GM23248 (cell line): Measurements from ENCODE around the gene RNF169. TPM values are rescaled to one million over a fixed set of nuclear protein-coding genes. Genes with fewer than 3 reads are reported as not detected.

Experiments used
- DNase-seq: peaks from one replicate; pipeline ENCODE4 v3.0.0-alpha.2; 2015
- H2AFZ ChIP-seq: fragments of 200-600 bp; sonication (generic); 2 replicates; pipeline ENCODE4 v1.6.1; 2016; ENCODE audit warnings: antibody characterized with exemption
- H3F3A ChIP-seq: fragments of 200-600 bp; sonication (generic); 2 replicates; pipeline ENCODE4 v1.6.1; 2016; ENCODE audit warnings: mild to moderate bottlenecking, antibody characterized with exemption, mixed run types; ENCODE audit not compliant: insufficient read depth
- H3K27ac ChIP-seq: fragments of 200-600 bp; sonication (generic); 2 replicates; pipeline ENCODE4 v1.5.1; 2016; ENCODE audit warnings: mild to moderate bottlenecking
- H3K27me3 ChIP-seq: fragments of 200-600 bp; sonication (generic); replicated peaks from 2 replicates; pipeline ENCODE4 v1.6.1; 2016; ENCODE audit warnings: mild to moderate bottlenecking; ENCODE audit not compliant: insufficient read depth
- H3K36me3 ChIP-seq: fragments of 200-600 bp; sonication (generic); 2 replicates; pipeline ENCODE4 v1.6.1; 2016; ENCODE audit warnings: low read depth, mild to moderate bottlenecking
- H3K4me1 ChIP-seq: fragments of 200-600 bp; sonication (generic); 2 replicates; pipeline ENCODE4 v1.6.1; 2016; ENCODE audit warnings: mild to moderate bottlenecking; ENCODE audit not compliant: insufficient read depth
- H3K4me2 ChIP-seq: fragments of 200-600 bp; sonication (generic); one replicate; pipeline ENCODE4 v1.6.1; 2016; ENCODE audit warnings: mild to moderate bottlenecking; ENCODE audit not compliant: unreplicated experiment
- H3K4me3 ChIP-seq: fragments of 200-600 bp; sonication (generic); 2 replicates; pipeline ENCODE4 v1.5.1; 2016; ENCODE audit warnings: mild to moderate bottlenecking
- H3K79me2 ChIP-seq: fragments of 200-600 bp; sonication (generic); 2 replicates; pipeline ENCODE4 v1.6.1; 2016; ENCODE audit warnings: mild to moderate bottlenecking; ENCODE audit not compliant: insufficient read depth
- H3K9ac ChIP-seq: fragments of 200-600 bp; sonication (generic); 2 replicates; pipeline ENCODE4 v1.6.1; 2016; ENCODE audit warnings: mild to moderate bottlenecking
- H3K9me2 ChIP-seq: fragments of 200-600 bp; sonication (generic); 2 replicates; pipeline ENCODE4 v1.6.1; 2016; ENCODE audit warnings: mixed run types, mild to moderate bottlenecking, moderate library complexity; ENCODE audit not compliant: insufficient read depth
- H3K9me3 ChIP-seq: fragments of 200-600 bp; sonication (generic); one replicate; pipeline ENCODE4 v1.6.1; 2017; ENCODE audit warnings: low read depth
- H4K20me1 ChIP-seq: fragments of 200-600 bp; sonication (generic); 2 replicates; pipeline ENCODE4 v1.6.0; 2016; ENCODE audit not compliant: insufficient read depth
- EZH2 ChIP-seq: fragments of 200-600 bp; sonication (generic); IDR thresholded peaks from 2 replicates; pipeline ENCODE4 v1.6.1; 2018; ENCODE audit warnings: antibody characterized with exemption, mild to moderate bottlenecking; ENCODE audit not compliant: insufficient read depth, poor library complexity, severe bottlenecking
- EZH2phosphoT487 ChIP-seq: fragments of 200-600 bp; sonication (generic); IDR thresholded peaks from 2 replicates; pipeline ENCODE4 v1.6.1; 2018; ENCODE audit warnings: antibody characterized with exemption, moderate library complexity, mild to moderate bottlenecking, low read depth; ENCODE audit not compliant: insufficient read depth
- WGBS, 2 experiments: methylation state at CpG; one replicate each; pipeline ENCODE4 v1.1.6; 2015 to 2017; ENCODE audit warnings: low lambda C conversion rate in 2 of 2, low coverage in 1 of 2; ENCODE audit errors: missing lambda C conversion rate in 2 of 2; 5-methylcytosine and 5-hydroxymethylcytosine counted together
- in situ Hi-C: fragments of 300-500 bp; cut with MboI; formaldehyde crosslinking; loops from 2 replicates; pipeline ENCODE4 v1.15.0; 2020
- polyA plus RNA-seq: library from polyadenylated mRNA; unstranded; fragments of >200 nt; fragmentation: Nextera tagmentation; extraction: Ambion mirVana; gene quantifications from 2 replicates; pipeline ENCODE4 v1.2.1, GENCODE V29; 2016
- total RNA-seq: library from RNA; depleted of rRNA; stranded (reverse); fragments of >200 nt; shearing (Covaris generic); gene quantifications from 2 replicates; pipeline ENCODE4 v1.2.3, GENCODE V29; 2014

RNF169 gene
- total and polyA plus RNA-seq, 2 experiments from 2014 or later, result 0.79 to 15.8 TPM

DNA sequence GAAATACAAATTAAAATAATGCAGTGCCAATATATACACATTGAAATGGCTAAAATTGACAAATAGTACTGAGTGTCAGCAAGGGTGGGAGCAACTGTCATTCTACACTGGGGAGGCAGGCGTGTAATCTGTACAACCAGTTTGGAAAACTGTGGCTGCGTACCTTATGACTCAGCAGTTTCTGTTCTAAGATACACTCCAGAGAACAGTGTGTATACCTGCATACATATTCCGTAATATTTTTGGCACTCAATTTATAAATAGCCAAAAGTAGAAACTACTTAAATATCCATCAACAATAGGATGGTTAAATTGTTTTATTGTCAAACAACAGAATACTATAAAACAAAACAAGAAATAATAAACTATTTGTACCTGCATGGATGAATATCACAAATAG, 57.6 kb downstream of the RNF169 start:
- in situ Hi-C loops, result no loop called here
- WGBS, 2 experiments, result 98 to 99% methylated on average over 3 of the region's 3 CpGs
- H3K27ac ChIP-seq, result no peak overlapping the region

DNA sequence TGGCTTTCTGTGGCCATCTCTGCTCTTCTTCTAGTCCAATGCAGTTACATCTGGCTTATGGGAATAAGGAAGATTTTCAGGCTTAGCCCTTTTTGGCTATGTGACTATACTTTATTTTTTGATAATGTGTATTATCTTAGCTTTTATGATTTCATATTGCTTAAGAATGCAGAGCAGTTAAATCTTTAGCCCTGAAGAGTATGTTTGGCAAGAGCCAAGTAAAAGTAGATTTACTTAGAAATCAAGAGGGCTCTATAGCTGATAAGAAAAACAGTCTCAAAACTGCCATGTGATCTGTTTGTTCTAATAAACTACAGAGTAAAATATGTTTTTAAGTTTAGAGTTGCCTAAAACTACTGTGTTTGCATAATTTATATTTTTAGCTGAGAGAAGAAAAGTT, 61.2 kb downstream of the RNF169 start:
- Histone ChIP-seq H3K27ac (no peak overlapping the region), H3K9me2 (no peaks in the 10 kb centered on the region), H3K4me1 (no peaks in the 10 kb centered on the region), H3K4me2 (no peak overlapping the region), H3K4me3 (no peak overlapping the region), H3K9ac (no peak overlapping the region), H3K79me2 (peaks cover 62% of the 10 kb centered on the region), H3K36me3 (peaks cover 5% of the 10 kb centered on the region; the same call in 1 of the 2 replicates), H3F3A (no peaks in the 10 kb centered on the region), H3K9me3 (no peaks in the 10 kb centered on the region), H2AFZ (no peak overlapping the region), H3K27me3 (no peaks in the 10 kb centered on the region), H4K20me1 (no peaks in the 10 kb centered on the region)
- TF ChIP-seq EZH2 (no peak), EZH2phosphoT487 (no peak)
- DNase-seq, result no peak
- in situ Hi-C loops, result no loop called here

More for the DNA sequence above, 57.6 kb downstream of the RNF169 start:
- Histone ChIP-seq H2AFZ (no peak overlapping the region), H3K9me3 (no peaks in the 10 kb centered on the region), H3K36me3 (peaks cover 5% of the 10 kb centered on the region; the same call in 1 of the 2 replicates), H3K4me2 (no peak overlapping the region), H3K9me2 (no peaks in the 10 kb centered on the region), H3K9ac (no peak overlapping the region), H3K4me3 (no peak overlapping the region), H3K27me3 (no peaks in the 10 kb centered on the region), H3F3A (no peaks in the 10 kb centered on the region), H3K79me2 (peaks cover 86% of the 10 kb centered on the region), H4K20me1 (no peaks in the 10 kb centered on the region), H3K4me1 (no peaks in the 10 kb centered on the region)
- no peak for TF ChIP-seq EZH2
- TF ChIP-seq EZH2phosphoT487, result no peak
- no peak for DNase-seq

DNA sequence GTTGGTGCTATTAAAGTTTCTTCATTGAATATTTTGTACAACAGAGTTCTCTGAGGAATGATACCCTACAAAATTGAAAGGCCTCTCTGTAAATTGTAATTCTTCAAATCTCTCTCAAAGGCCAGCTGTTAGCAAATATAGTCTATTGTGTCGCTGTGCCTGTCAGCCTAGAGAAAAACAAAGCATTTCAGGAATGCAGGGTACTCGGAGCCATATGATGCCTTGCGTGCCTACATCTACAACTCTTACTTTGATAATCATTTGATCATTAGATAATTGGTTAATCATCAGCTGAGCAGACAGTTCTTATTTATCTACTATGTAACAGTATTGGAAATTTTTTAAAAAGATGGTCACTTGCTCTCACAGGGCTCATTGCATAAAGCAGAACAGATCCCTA, 67.3 kb downstream of the RNF169 start:
- Histone ChIP-seq H3K4me1 (peaks cover 20% of the 10 kb centered on the region), H3K9me2 (no peaks in the 10 kb centered on the region), H3K9ac (no peak overlapping the region), H3K9me3 (no peaks in the 10 kb centered on the region), H3K27ac (no peak overlapping the region), H3K4me2 (no peak overlapping the region), H3K4me3 (no peak overlapping the region), H2AFZ (no peak overlapping the region), H3K27me3 (no peaks in the 10 kb centered on the region), H3K79me2 (peaks cover 13% of the 10 kb centered on the region), H4K20me1 (no peaks in the 10 kb centered on the region), H3K36me3 (peaks cover under 1% of the 10 kb centered on the region; the same call in 1 of the 2 replicates), H3F3A (peaks cover 18% of the 10 kb centered on the region; the same call in 1 of the 2 replicates)
- WGBS, 2 experiments, result 89% methylated on average over 3 of the region's 3 CpGs
- no peak for TF ChIP-seq EZH2phosphoT487
- TF ChIP-seq EZH2, result no peak
- DNase-seq, result no peak
- in situ Hi-C loops, result no loop called here

DNA sequence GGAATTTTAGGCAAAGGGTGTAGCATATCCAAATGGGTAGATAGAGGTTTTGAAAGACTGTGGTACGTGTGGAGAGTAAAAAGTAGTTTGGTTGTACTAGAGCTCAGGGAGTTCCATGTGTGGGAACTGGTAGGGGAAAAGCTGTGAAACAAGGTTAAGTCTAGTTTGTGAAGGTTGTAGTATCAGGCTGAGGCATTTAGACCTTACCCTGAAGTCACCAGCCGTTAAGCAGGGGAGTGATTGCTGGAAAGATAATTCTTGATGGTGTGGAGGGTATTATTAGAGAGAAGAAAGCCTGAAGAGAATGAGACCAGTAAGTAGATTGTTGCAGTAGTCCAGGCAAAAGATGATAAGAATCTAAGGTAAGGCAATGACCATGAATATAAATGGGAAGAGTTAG, 68.0 kb downstream of the RNF169 start:
- no peak for TF ChIP-seq EZH2phosphoT487
- no peak for TF ChIP-seq EZH2
- no peak for DNase-seq
- Histone ChIP-seq H3K9me3 (no peaks in the 10 kb centered on the region), H3K27ac (no peak overlapping the region), H3K4me2 (no peak overlapping the region), H2AFZ (no peak overlapping the region), H3K4me3 (no peak overlapping the region), H3K9ac (no peak overlapping the region), H4K20me1 (no peaks in the 10 kb centered on the region), H3K4me1 (peaks cover 22% of the 10 kb centered on the region), H3K9me2 (no peaks in the 10 kb centered on the region), H3F3A (peaks cover 20% of the 10 kb centered on the region; the same call in 1 of the 2 replicates), H3K36me3 (no peaks in the 10 kb centered on the region), H3K79me2 (peaks cover 15% of the 10 kb centered on the region), H3K27me3 (no peaks in the 10 kb centered on the region)
- in situ Hi-C loops, result no loop called here
- WGBS, 2 experiments, result 72 to 77% methylated on average over 2 of the region's 2 CpGs
